NCI-H774 (cell line): ENCODE data around the gene PRKCA.

Source experiments
- DNase-seq: peaks from one replicate; lab custom pipeline; 2025; lab: John Stamatoyannopoulos, UW

PRKCA gene

GRCh38 chr17:66776999-66777688, 474.7 kb downstream of the PRKCA start:
- DNase-seq, result no peak

DNA sequence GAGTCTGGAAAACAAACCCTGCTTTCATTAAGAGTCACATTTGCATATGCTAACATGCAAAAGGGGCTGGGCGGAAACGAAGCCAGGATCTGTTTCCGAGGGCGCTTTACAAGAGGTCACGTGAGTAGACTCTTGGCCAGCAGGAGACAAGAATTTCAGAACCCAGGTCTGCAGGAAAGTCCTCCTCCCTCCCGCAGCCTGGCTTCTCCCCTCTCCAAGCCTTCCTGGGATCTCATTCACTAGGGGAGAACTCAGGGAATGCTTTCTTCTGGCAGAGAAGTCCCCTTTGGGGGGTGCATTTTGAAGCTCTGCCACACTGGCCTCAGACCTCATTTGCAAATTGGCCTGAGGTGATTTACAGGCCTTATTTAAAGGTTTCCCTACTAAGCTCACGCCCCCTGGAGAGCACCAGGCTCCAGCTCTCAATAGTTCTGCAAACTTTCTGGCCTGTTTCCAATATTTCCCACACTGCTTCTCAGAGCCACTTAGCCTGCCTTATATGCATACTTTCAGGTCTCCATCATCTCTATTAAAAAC, 475.3 kb downstream of the PRKCA start:
- peak; percentile 60 for DNase-seq

DNA sequence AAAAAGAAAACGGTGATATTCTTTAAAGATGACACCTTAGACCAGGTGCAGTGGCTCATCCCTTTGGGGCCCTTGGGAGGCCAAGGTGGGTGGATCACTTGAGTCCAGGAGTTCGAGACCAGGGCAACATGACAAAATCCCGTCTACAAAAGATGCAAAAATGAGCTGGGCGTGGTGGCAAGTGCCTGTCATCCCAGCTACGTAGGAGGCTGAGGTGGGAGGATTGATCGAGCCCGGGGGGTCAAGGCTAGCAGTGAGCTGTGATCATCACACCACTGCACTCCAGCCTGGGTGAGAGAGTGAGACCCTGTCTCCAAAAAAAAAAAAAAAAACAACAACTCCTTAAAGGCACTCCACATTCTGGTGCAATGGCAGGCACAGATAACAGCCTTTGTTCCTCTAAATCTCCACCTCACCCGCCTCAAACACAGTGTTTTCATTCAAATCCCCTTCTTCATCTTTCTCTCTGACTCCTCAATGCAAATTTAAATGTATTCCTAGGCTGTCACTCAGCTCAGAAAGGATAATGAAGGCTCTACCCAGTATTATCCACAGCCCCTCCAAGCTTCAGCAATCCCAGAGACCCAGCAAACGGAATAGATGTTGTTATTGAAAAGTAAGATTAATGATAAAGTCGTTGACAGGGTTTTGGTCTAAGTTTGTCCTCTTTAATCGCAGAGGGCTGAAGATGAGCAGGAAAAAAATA, 476.3 kb downstream of the PRKCA start:
- DNase-seq, result no peak

GRCh38 chr17:66779237-66779606, 476.8 kb downstream of the PRKCA start:
- DNase-seq, result no peak

DNA sequence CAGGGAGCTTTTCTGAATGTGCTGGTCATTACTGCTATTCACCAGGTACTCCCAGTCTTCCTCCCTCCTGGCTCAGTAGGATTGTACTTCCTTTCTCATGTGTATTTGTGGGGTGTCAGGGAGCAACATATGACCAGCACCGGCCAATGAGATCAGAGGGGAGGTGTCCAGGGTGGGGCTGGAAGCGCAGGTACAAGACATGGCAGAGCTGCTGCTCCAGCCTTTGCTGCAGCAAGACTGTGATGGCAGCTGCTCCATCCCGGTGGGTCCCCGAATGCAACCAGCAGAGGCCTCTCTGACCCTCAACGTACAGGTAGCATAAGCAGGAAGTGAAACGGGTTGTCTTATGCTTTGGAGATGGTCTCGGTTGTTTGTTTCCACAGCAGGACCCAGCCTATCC, 478.7 kb downstream of the PRKCA start:
- DNase-seq, result no peak

GRCh38 chr17:66782851-66783250, 480.4 kb downstream of the PRKCA start:
- no peak for DNase-seq

DNA sequence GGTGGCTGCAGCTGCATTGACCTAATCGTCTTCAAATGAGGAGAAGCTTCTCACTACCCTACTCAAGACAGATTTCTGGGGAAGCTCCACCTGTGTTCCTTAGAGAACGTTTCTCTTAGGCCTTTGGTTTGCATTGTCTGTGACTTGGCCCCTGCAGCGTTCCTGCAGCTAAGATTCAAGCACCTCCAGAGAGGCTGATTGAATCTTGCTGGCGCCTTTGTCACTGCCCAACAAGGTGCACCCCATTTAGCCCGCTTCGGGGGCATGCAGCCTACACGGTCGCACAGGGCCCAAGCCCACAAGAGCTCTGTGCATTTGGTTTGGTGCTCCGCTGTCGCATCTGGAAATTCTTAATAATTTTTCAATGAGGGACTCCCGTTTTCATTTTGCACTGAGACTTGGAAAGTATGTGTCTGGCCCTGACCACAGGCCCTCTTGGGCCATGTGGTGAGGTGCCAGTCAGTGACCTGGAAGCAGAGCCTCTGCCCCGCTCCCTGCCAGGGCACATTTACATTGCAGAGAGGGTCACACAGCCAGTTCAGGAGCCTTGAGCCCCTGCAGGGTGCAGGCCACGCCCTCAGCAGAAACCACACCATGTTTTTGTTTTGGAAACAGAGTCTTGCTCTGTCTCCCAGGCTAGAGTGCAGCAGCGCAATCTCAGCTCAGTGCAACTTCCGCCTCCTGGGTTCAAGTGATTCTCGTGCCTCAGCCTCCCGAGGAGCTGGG, 481.4 kb downstream of the PRKCA start:
- DNase-seq, result no peak

DNA sequence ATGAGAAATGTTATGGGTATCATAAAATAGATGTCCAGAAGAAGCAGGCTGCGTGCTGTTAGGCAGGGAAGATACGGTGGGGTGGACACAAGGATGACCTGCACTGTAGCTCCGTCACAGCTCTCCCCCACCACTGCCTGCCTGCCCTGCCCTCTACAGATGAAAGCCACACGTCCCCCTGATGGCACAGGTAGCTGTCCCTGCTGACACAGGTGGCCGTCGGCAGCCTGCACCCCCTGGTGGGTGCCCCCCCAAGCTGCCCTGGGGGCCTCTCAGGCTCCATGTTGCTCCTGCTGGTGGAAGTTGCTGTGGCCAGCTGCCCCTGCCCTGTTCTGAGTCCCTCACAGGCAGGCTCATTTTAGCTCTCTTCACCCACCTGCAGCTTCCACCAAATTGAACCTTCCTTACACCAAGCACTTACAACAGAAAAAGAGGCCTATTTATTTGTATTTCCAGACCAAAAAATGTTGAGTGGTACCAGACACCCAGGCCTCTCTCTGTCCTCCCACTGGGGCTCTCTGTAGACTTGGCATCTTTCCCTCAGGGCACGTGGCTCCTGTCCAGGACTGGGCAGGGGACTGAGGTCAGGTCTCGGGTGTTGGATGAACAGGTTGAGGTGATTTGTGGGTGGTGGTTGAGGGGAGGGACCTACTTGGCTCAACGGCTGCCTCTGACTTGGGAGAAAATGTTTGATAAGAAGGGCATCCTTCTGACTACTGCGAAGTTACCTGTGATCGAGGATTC, 482.4 kb downstream of the PRKCA start:
- no peak for DNase-seq

- DNase-seq, result no peak
Observed at GRCh38 chr17:66786107-66786506, 483.7 kb downstream of the PRKCA start.

DNA sequence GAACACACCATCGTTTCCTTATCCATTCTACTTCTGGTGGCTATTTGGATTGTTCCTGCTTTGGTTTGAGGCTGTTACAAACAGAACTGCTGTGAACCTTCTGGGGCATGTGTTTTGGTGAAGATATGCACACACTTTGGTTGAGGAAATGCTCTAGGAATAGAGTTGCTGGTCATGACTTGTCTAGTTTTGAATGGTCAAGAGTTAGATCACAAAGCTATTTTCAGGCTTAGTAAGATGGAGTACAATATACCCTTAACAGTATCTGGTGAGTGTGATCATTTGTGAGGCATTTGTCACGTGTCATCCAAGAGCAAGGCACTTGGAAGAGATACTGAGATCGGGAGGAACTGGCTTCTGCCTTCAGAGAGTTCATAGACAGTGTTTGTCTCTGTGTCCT, 485.5 kb downstream of the PRKCA start:
- DNase-seq, result no peak

DNA sequence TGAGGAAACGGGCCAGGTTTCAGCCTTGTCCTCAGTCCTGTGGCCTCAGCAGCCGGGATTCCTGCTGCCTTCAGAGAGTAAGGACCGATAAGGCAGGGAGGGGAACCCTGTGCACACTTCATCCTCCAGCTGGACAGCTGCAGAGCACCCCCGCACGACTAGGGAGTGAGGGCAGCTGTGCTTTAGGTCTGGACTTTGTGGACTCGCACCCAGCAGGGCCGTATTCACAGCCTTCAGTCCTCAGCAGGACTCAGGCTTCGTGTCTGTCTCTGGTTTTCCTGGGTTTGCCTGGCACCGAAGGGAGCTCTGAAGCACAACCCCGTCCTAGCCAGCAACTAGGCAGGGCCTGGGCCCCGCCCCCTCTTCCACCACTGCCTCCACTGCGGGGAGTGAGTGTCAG, 486.7 kb downstream of the PRKCA start:
- no peak for DNase-seq

DNA sequence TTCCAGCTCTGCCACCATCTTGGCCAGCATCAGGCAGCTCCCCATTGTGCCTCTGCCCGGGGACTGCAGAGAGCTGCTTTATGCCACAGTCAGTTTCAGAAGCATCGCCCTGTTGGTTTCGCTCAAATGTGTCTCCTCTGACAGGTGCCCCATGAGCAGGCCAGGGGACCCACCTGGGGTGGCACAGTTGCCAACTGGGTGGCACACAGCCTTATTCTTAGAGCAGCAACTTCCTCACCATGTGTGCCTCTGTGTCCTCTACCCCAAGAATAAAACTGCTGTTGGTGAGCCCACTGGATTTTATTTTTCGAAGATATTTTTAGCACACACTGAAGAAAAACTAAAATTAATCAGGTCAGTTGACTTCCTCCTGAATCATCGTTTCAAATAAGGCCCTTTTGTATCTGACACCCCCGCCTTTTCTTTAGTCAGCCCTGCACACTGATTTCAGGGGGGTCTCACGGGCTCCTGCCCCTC, 487.6 kb downstream of the PRKCA start:
- DNase-seq, result no peak

- DNase-seq, result no peak
Observed at GRCh38 chr17:66790501-66791061, 488.2 kb downstream of the PRKCA start.

GRCh38 chr17:66791347-66791746, 488.9 kb downstream of the PRKCA start:
- DNase-seq, result no peak

DNA sequence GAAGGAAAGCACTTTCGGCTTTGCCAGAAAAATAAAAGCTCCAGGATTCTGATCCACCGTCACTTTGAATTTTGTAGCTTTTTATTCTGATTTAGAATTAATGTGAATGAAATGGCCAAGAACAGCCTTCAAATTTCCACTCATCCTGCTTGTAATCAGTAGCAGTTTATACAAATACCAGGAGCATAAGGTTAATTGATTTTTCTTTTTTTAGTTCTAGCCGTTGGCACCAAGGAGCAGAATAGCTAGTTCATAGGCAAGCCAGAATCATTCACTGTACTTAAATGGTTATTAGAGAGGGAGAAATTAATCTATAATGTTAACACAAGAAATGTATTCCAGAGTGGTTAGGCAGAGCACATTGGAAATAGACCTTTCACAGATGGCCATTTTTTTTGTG, 491.4 kb downstream of the PRKCA start:
- no peak for DNase-seq

DNA sequence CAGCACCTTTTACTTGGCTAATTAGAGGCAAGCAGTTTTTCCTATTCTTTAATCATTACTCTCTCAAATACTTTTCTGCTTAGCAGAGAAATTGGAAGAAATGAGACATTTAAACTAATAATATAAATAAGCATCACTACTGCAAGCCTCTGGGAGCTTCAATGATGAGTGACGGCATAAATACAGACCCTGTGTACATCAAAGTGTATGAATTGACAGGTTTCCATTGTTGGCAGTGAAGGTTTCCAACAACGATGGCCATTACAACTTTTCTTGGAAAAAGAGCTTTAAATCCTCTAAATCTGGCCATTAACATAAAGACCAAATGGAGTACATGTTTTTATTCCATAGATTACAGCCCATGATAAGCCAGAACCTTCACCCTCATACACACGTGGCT, 493.1 kb downstream of the PRKCA start:
- no peak for DNase-seq

GRCh38 chr17:66799849-66800537, 497.6 kb downstream of the PRKCA start:
- no peak for DNase-seq

DNA sequence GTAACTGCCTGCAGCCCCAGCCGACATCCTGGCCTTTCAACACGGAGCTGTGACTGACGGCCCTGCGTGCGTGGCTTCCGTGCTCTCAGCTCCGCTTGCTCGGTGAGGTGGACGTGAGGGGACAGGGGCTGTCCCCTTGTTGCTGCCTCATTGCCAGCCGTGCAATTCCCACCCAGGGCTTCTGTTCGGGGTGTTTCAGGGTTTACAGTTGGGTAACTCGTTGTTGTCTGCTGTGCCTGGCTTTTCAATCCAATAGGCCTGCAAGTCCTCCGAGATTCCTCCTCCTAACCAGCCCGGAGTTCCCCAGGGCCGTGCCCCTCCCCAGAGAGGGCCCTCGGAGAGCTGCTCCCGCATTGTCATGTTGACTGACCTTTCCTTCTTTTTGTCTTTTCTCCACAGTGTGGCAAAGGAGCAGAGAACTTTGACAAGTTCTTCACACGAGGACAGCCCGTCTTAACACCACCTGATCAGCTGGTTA, 501.1 kb downstream of the PRKCA start:
- DNase-seq, result no peak

GRCh38 chr17:66805567-66805966, 503.2 kb downstream of the PRKCA start:
- DNase-seq, result peak; percentile 49

- DNase-seq, result peak; percentile 66
Observed at GRCh38 chr17:66807182-66807581, 504.8 kb downstream of the PRKCA start.

GRCh38 chr17:66809408-66809807, 507.0 kb downstream of the PRKCA start:
- no peak for DNase-seq
